PC-9 (cell line): ENCODE measurements around the gene PER2. TPM values are rescaled to one million over a fixed set of nuclear protein-coding genes. Genes with fewer than 3 reads are reported as not detected.
A peak's percentile ranks its signal among the peaks of the same experiment; 100 is the strongest.

ENCODE experiments used
- BruUV-seq: library from RNA; stranded (reverse); fragments of 400-500 nt; replicated peaks from 2 replicates; lab custom pipeline; 2021; lab: Mats Ljungman, UMichigan
- CTCF ChIA-PET: fragments of 300-600 bp; sonication (Branson Sonifier 250); formaldehyde crosslinking; loops from one replicate; lab custom pipeline; 2022; ENCODE audit warnings: antibody characterized with exemption; lab: Charles Lee
- POLR2A ChIA-PET: fragments of 300-600 bp; sonication (Branson Sonifier 250); formaldehyde crosslinking; loops from one replicate; lab custom pipeline; 2022; ENCODE audit warnings: antibody characterized with exemption; ENCODE audit not compliant: unreplicated experiment; lab: Charles Lee
- DNase-seq, 2 experiments: peaks; one replicate each; pipeline versions ENCODE4 v3.0.0 to v3.0.0-alpha.2; 2015 to 2022; ENCODE audit warnings: mixed read lengths in 1 of 2
- H2AFZ ChIP-seq: fragments of 200-600 bp; sonication (generic); 2 replicates; pipeline ENCODE4 v1.8.1; 2017; ENCODE audit warnings: antibody characterized with exemption
- H3F3A ChIP-seq: fragments of 200-600 bp; sonication (generic); 2 replicates; pipeline ENCODE4 v1.8.1; 2017; ENCODE audit warnings: antibody characterized with exemption, mild to moderate bottlenecking, low read depth; ENCODE audit not compliant: insufficient read depth
- H3K27ac ChIP-seq: fragments of 200-600 bp; sonication (generic); 2 replicates; pipeline ENCODE4 v1.6.1; 2016; ENCODE audit warnings: mixed run types
- H3K27me3 ChIP-seq: fragments of 200-600 bp; sonication (generic); 2 replicates; pipeline ENCODE4 v1.6.1; 2016; ENCODE audit warnings: low read depth, mixed run types; ENCODE audit not compliant: insufficient read depth
- H3K36me3 ChIP-seq: fragments of 200-600 bp; sonication (generic); 2 replicates; pipeline ENCODE4 v1.6.1; 2016; ENCODE audit warnings: low read depth, mixed run types
- H3K4me1 ChIP-seq: fragments of 200-600 bp; sonication (generic); replicated peaks from 2 replicates; pipeline ENCODE4 v1.6.1; 2016; ENCODE audit warnings: mixed run types; ENCODE audit not compliant: insufficient read depth
- H3K4me2 ChIP-seq: fragments of 200-600 bp; sonication (generic); 2 replicates; pipeline ENCODE4 v1.6.1; 2017; ENCODE audit warnings: mixed run types
- H3K4me3 ChIP-seq: fragments of 200-600 bp; sonication (generic); 2 replicates; pipeline ENCODE4 v1.6.1; 2016; ENCODE audit warnings: mixed run types
- H3K79me2 ChIP-seq: fragments of 200-600 bp; sonication (generic); 2 replicates; pipeline ENCODE4 v1.6.1; 2017; ENCODE audit warnings: low read depth, mixed run types
- H3K9me2 ChIP-seq: fragments of 200-600 bp; sonication (generic); 2 replicates; pipeline ENCODE4 v1.8.1; 2017; ENCODE audit warnings: mild to moderate bottlenecking; ENCODE audit not compliant: insufficient read depth
- H3K9me3 ChIP-seq: fragments of 200-600 bp; sonication (generic); 2 replicates; pipeline ENCODE4 v1.8.1; 2016; ENCODE audit warnings: low read depth; ENCODE audit not compliant: insufficient read depth
- H4K20me1 ChIP-seq: fragments of 200-600 bp; sonication (generic); 2 replicates; pipeline ENCODE4 v1.8.1; 2017; ENCODE audit not compliant: insufficient read depth
- EZH2 ChIP-seq: fragments of 200-600 bp; sonication (generic); IDR thresholded peaks from 2 replicates; pipeline ENCODE4 v1.8.0; 2017; ENCODE audit warnings: antibody characterized with exemption, low read depth
- intact Hi-C: fragments of 100-400 bp; cut with micrococcal nuclease; formaldehyde crosslinking; loops from one replicate; pipeline ENCODE4 v1.10.0; 2022; ENCODE audit not compliant: unreplicated experiment
- total RNA-seq: library from RNA; stranded (reverse); gene quantifications from 2 replicates; pipeline ENCODE4 v1.2.3, GENCODE V29; 2021
- TF ChIP-seq, protein P1 (sequence below): fragments of 200-600 bp; sonication (generic); conservative IDR thresholded peaks from 2 replicates; pipeline ENCODE4 v1.6.1; 2017; ENCODE audit warnings: mixed run types, antibody characterized with exemption, mild to moderate bottlenecking, moderate library complexity

Gene PER2
- total RNA-seq, 1 experiment from 2014 or later, result 18.9 TPM

DNA sequence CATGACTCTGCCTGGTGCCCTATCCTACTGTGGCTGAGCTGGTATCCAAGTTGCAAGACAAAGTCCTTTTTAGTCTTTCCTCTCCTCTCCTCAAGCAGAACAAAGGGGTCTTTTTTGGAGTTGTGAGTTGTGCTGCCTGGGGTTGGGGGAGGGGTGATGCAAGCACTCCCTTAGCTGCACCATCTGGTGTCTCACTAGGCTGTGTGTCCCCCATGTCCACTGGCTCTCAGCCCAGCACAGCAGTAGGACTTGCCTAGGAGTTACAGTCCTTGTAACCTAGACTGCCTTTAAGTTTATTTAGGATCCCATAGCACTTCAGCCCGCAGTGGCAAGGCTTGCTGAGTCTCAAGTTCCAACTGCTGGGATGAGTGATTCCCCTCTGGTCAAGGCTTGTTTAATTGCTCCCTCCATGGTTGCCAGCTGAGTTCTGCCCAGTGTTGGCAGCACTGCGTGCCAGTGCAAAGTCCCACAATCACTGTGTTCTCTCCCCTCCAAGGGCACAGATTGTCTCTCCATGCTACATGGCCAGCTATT is 71.7 kb downstream of the PER2 start:
- no peak overlapping the region for H3K4me3 ChIP-seq
- H3K9me2 ChIP-seq, result no peaks in the 10 kb centered on the region
- no peak overlapping the region for H3K4me2 ChIP-seq
- H3K27me3 ChIP-seq, result peaks cover 7% of the 10 kb centered on the region; the same call in 1 of the 2 replicates
- CTCF ChIA-PET, result no interaction called here
- H3K79me2 ChIP-seq, result no peaks in the 10 kb centered on the region
- no peaks in the 10 kb centered on the region for H3K36me3 ChIP-seq
- BruUV-seq, result no TSS peak
- H3K9me3 ChIP-seq, result no peaks in the 10 kb centered on the region; the same call in 1 of the 2 replicates
- no peak overlapping the region for H3K27ac ChIP-seq
- TF ChIP-seq, protein P1, sequence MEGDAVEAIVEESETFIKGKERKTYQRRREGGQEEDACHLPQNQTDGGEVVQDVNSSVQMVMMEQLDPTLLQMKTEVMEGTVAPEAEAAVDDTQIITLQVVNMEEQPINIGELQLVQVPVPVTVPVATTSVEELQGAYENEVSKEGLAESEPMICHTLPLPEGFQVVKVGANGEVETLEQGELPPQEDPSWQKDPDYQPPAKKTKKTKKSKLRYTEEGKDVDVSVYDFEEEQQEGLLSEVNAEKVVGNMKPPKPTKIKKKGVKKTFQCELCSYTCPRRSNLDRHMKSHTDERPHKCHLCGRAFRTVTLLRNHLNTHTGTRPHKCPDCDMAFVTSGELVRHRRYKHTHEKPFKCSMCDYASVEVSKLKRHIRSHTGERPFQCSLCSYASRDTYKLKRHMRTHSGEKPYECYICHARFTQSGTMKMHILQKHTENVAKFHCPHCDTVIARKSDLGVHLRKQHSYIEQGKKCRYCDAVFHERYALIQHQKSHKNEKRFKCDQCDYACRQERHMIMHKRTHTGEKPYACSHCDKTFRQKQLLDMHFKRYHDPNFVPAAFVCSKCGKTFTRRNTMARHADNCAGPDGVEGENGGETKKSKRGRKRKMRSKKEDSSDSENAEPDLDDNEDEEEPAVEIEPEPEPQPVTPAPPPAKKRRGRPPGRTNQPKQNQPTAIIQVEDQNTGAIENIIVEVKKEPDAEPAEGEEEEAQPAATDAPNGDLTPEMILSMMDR, result no peak
- TF ChIP-seq EZH2, result no peak
- H2AFZ ChIP-seq, result no peak overlapping the region
- no peaks in the 10 kb centered on the region for H3F3A ChIP-seq
- intact Hi-C loops, result no loop called here
- no peaks in the 10 kb centered on the region for H4K20me1 ChIP-seq
- POLR2A ChIA-PET, result interaction anchor here (0.6 kb wide), 1 partner anchor 156 kb away, joined by 5 read pairs; the partner anchor contains the start of gene SCLY
- DNase-seq, result no peak
- no peaks in the 10 kb centered on the region for H3K4me1 ChIP-seq

- H4K20me1 ChIP-seq, result peaks cover 8% of the 10 kb centered on the region; the same call in 1 of the 2 replicates
- no peak overlapping the region for H3K27ac ChIP-seq
- ChIA-PET CTCF (interaction anchor here (0.6 kb wide), 1 partner anchor 473 kb away, joined by 3 read pairs; no protein-coding TSS in a partner anchor), POLR2A (no interaction called here)
- no peaks in the 10 kb centered on the region for H3K9me2 ChIP-seq
- peaks cover 6% of the 10 kb centered on the region; the same call in 1 of the 2 replicates for H3K4me1 ChIP-seq
- H3K27me3 ChIP-seq, result peaks cover 52% of the 10 kb centered on the region
- DNase-seq, result no peak
- peaks cover 15% of the 10 kb centered on the region for H3K79me2 ChIP-seq
- intact Hi-C loops, result no loop called here
- H3K9me3 ChIP-seq, result no peaks in the 10 kb centered on the region; the same call in 1 of the 2 replicates
- H3F3A ChIP-seq, result 0 out of 2 replicates have a peak, but pooled peaks cover 6% of the 10 kb centered on the region
- TF ChIP-seq, protein P1, result no peak
- no peak for TF ChIP-seq EZH2
- H3K4me3 ChIP-seq, result no peak overlapping the region
- H3K4me2 ChIP-seq, result no peak overlapping the region
- no TSS peak for BruUV-seq
- no peak overlapping the region for H2AFZ ChIP-seq
- no peaks in the 10 kb centered on the region for H3K36me3 ChIP-seq
These were observed 81.4 kb downstream of the PER2 start for GRCh38 chr2:238207006-238207405.

DNA sequence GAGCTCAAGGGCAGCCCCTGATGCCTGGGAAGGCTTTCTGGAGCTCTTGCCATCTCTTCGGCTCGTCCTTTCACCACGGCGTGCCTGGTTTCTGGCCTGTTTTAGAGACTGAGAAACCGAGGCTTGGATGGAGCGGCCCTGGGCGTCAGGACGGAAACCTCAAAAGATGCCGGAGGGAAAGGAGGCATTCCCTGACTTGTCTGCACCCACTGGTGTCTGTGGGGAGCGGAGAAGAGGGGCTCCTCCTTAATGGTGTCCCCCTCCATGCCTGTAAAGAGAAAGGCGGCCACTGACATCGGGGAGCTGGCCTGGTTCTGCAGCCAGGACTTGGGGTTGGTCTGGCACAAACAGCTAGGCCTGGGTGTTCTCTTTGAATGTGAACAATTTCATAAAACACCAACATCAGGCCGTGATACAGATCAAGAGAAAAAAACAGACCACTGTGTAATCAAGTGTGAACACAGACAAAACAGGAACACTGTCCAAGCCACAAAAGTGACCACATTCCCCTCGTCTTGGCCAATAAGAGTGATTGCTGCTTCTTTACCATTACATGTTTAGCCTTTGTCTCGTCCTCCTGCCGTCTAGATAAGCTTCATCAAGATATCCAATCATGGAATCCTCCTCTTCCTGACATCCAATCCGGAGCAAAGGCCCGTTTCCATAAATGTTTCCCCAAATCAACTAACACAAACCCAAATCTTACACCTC is 84.3 kb downstream of the PER2 start:
- Histone ChIP-seq H3K27me3 (peaks cover 29% of the 10 kb centered on the region), H3K4me1 (peaks cover 31% of the 10 kb centered on the region), H2AFZ (peak overlapping the region; percentile 95), H3K27ac (no peak overlapping the region), H3K9me3 (no peaks in the 10 kb centered on the region; the same call in 1 of the 2 replicates), H3F3A (peaks cover 12% of the 10 kb centered on the region; the same call in 1 of the 2 replicates), H4K20me1 (peaks cover 34% of the 10 kb centered on the region), H3K4me3 (peak overlapping the region; percentile 92), H3K79me2 (peaks cover 44% of the 10 kb centered on the region), H3K4me2 (peak overlapping the region; percentile 83), H3K9me2 (no peaks in the 10 kb centered on the region), H3K36me3 (peaks cover 4% of the 10 kb centered on the region; the same call in 1 of the 2 replicates)
- no peak for DNase-seq
- CTCF ChIA-PET, result interaction anchor here (0.6 to 0.7 kb wide), 2 partner anchors 77 to 459 kb away, joined by 3 to 5 read pairs; no protein-coding TSS in a partner anchor
- TF ChIP-seq, protein P1, result no peak
- no peak for TF ChIP-seq EZH2
- POLR2A ChIA-PET, result no interaction called here
- TSS peak; percentile 98 for BruUV-seq
- intact Hi-C loops, result no loop called here
